ENCODE measurements around the gene TUBGCP2.

- no peak for TF ChIP-seq CTCF (IDR thresholded peaks at IDR 0.05; ENCODE audit: insufficient read depth, low read depth, low read length)
- no peak for TF ChIP-seq EZH2 (IDR thresholded peaks at IDR 0.05; ENCODE audit: insufficient read depth, low read length)
Observed at GRCh38 chr10:133324198-133324792, 15.6 kb upstream of the TUBGCP2 start.
